Activated CD4-positive, alpha-beta T cell treated with anti-CD3 and anti-CD28 coated beads, Interleukin-2, amount 50 U/mL, for 48 hours (primary cell): ENCODE data around the gene DEXI.

Experiments
- DNase-seq, 2 experiments: peaks; one replicate each; pipeline ENCODE4 v3.0.0-alpha.2; 2020

DEXI gene

DNA sequence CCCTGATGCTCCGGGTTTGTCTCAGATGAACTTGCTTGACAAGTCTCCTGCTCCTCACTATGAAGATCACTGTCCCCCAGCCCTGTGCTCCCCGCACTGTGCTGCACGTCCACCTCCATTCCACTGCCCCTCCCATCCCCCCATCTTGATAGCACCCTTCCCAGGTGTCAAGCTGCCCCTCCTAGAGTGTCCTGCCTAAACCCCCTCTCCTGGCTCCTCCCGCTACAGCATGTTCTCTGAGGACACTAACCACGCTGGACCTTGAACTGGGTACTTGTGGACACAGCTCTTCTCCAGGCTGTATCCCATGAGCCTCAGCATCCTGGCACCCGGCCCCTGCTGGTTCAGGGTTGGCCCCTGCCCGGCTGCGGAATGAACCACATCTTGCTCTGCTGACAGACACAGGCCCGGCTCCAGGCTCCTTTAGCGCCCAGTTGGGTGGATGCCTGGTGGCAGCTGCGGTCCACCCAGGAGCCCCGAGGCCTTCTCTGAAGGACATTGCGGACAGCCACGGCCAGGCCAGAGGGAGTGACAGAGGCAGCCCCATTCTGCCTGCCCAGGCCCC lies 18.5 kb downstream of the DEXI start:
- no peak for DNase-seq

DNA sequence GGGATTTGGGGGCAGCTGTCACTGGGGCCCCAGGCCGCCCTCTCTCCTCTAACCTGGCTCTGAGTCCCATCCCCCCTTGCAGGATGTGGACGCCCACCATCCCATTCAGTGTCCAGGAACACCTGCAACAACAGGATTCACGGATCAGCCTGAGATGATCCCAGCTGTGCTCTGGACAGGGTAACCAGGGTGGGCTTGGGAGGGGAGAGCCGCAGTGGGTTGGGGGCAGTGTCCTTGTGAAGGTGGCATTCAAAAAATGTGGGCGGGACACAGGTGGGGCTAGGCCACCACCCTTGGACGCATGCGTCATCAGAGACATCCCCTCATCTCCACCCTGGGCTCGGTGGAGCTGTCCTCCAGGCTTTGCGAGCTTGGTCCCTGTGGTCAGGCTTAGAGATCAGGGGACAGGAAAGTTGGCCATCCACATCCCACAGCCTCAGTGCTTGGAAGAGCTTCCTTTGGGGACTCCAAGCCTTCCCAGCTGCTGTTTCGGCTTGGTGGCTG lies 19.1 kb downstream of the DEXI start:
- DNase-seq = no peak

DNA sequence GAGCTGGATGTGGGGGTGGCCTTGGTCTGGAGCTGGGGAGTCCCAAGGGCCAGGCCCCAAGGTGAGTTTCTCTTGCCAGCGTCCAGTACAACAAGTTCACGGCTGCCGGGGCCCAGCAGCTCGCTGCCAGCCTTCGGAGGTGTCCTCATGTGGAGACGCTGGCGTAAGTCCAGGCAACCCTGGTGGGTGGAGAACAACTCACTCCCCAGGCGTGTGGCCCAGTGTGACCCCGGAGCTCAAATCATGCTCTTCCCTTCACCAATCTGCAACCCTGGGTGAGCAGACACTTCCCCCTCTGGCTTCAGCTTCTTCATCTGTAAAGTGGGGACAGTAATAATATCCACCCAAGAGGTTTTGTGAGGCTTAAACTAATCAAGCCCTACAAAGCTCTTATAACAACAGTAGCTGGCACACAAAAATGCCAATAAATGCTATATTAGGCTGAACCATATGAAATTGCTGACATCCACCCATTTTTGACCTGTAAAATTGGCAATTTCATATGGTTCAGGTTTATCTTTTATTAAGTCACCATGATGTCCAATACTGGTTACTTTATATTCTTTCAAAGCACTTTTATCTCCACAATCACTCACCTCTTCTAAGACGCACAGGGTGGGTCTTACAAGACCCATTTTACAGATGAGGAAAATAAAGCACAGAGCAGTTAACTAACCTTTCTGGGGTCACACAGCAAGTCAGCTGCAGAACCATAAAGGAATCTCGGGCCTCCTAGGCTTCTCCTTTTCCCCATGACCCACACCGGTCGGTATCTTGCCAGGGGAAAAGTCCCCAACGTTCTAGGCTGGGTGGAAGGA lies 19.7 kb downstream of the DEXI start:
- DNase-seq = no peak

DNA sequence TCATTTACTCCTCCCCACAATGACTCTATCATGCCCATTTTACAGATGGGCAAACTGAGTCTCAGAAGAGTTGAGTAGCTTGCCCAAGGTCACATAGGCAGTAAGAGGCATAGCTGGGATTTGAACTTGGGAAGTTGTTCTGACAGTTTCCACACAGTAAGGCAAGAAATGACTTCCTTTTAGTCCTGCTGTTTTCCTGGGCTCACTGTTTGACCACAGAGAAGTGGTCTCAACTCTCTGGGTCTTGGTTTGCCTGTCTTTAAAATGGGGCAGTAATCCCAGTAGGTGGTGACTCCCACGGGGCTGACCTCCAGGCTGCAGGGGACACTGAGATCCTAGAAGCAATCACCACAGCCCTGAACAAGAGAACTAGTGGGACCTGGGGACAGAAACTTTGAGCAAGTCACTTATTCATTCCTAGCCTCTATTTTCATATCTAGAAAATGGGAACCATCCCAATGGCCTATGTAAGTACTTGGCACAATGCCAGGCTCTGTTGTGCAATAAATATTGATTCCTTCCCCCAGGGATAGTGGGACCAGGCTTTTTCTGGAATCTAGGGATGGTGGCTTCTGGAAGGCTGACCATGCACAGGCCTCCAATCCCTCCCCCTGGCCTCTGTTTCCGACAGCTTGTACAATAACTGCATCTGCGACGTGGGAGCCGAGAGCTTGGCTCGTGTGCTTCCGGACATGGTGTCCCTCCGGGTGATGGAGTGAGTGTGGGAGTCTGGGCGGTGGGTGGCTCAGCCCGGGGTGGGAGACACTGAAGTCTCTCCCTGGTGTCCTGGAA lies 20.5 kb downstream of the DEXI start:
- DNase-seq = no peak

DNA sequence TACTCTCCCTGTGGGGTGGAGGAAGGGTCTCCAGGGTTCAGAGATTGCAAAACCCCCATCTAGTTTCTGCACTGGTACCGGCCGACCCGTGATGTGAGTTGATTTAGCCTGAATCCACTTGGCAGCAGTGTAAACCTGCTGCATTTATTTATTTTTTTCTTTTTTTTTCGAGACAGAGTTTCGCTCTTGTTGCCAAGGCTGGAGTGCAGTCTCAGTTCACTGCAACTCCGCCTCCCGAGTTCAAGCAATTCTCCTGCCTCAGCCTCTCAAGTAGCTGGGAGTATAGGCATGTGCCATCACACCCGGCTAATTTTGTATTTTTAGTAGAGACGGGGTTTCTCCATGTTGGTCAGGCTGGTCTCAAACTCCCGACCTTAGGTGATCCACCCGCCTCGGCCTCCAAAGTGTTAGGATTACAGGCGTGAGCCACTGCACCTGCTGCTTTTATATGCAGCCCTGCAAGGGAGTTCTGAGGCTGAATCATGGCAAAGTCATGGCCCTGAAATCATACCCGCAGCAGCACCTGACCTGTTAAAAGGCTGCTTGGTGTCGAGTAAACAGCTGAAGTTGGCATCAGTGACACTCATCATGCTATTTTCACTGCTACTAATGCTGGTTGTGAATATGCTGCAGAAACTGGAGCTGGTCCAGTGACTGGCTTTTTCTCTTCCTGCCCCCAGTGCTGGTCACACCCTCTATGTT lies 21.4 kb downstream of the DEXI start:
- no peak for DNase-seq

DNA sequence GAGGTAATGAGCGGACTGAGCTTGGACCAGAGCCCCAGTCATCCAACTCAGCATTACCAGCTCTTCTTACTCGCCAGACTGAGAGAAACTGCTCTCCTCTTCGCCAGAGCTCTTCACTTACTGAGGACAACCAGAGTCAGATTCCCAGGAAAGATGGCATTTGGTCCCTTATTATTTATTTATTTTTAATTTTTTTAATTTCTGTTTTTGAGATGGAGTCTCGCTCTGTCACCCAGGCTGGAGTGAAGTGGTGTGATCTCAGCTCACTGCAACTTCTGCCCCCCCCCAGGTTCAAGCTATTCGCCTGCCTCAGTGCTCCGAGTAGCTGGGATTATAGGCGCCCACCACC lies 23.3 kb downstream of the DEXI start:
- no peak for DNase-seq

DNA sequence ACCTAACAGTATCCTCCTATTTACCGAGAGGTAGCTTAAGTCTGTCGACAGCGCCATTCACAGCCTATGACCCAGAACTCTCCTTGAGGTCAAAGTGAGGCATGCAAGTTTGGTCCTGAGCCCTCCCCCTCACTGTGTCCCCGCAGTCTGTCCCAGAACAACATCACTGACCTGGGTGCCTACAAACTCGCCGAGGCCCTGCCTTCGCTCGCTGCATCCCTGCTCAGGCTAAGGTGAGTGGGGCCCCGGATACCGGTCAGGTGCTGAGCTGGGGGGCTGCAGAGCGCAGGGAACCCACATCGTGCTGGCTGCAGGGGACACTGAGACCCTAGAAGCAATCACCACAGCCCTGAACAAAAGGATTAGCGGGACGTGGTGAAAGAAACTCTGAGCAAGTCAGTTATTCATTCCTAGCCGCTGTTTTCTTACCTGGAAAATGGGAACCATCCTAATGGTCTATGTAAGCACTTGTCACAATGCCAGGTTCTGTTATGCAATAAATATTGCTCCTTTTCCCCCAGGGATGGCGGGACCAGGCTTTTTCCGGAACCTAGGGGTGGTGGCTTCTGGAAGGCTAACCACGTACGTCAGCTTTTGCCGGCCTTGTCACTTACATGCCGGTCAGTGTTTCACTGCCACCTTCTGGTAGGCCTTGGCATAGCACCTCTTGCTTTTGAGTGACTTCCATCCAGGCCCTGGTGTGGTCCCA lies 23.8 kb downstream of the DEXI start:
- DNase-seq = peak; percentile 94 to 96

DNA sequence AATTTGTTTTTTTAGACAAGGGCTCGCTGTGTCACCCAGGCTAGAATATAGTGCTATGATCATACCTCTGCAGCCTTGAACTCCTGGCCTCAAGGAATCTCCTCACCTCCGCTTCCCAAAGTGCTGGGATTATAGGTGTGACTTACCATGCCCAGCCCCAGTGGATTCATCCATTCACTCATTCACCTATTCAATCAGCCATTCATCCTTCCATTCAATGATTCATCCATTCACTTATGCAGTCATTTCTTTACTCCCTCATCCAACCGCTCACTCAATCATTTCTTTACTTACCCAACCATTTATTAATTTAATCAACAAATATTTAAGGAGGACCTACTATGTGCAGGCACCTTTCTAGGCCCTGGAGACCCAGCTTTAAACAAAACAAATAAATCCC lies 25.7 kb downstream of the DEXI start:
- no peak for DNase-seq

DNA sequence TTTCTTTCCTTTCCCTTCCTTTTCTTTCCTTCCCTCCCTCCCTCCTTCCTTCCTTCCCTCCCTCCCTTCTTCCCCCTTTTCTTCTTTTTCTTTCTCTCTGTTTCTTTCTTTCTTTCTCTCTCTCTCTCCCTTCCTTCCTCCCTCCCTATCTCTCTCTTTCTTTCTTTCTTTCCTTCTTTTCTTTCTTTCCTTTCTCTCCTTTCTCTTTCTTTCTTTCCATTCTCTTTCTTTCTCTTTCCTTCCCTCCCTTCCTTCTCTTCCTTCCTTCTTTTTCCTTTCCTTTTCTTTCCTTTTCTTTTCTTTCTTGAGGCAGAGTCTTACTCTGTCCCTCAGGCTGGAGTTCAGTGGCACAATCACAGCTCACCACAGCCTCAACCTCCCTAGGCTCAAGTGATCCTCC lies 31.0 kb downstream of the DEXI start:
- no peak for DNase-seq

DNA sequence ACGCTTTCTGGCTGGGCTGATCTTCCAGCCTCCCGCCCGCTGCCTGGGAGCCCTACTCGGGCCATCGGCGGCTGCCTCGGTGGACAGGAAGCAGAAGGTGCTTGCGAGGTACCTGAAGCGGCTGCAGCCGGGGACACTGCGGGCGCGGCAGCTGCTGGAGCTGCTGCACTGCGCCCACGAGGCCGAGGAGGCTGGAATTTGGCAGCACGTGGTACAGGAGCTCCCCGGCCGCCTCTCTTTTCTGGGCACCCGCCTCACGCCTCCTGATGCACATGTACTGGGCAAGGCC lies 34.6 kb downstream of the DEXI start:
- DNase-seq = no peak

DNA sequence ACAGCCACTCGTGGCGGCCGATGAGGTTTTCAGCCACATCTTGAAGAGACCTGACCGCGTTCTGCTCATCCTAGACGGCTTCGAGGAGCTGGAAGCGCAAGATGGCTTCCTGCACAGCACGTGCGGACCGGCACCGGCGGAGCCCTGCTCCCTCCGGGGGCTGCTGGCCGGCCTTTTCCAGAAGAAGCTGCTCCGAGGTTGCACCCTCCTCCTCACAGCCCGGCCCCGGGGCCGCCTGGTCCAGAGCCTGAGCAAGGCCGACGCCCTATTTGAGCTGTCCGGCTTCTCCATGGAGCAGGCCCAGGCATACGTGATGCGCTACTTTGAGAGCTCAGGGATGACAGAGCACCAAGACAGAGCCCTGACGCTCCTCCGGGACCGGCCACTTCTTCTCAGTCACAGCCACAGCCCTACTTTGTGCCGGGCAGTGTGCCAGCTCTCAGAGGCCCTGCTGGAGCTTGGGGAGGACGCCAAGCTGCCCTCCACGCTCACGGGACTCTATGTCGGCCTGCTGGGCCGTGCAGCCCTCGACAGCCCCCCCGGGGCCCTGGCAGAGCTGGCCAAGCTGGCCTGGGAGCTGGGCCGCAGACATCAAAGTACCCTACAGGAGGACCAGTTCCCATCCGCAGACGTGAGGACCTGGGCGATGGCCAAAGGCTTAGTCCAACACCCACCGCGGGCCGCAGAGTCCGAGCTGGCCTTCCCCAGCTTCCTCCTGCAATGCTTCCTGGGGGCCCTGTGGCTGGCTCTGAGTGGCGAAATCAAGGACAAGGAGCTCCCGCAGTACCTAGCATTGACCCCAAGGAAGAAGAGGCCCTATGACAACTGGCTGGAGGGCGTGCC lies 35.1 kb downstream of the DEXI start:
- no peak for DNase-seq

DNA sequence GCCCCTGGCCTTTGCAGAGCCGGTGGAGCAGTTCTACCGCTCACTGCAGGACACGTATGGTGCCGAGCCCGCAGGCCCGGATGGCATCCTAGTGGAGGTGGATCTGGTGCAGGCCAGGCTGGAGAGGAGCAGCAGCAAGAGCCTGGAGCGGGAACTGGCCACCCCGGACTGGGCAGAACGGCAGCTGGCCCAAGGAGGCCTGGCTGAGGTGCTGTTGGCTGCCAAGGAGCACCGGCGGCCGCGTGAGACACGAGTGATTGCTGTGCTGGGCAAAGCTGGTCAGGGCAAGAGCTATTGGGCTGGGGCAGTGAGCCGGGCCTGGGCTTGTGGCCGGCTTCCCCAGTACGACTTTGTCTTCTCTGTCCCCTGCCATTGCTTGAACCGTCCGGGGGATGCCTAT lies 35.8 kb downstream of the DEXI start:
- DNase-seq = no peak

DNA sequence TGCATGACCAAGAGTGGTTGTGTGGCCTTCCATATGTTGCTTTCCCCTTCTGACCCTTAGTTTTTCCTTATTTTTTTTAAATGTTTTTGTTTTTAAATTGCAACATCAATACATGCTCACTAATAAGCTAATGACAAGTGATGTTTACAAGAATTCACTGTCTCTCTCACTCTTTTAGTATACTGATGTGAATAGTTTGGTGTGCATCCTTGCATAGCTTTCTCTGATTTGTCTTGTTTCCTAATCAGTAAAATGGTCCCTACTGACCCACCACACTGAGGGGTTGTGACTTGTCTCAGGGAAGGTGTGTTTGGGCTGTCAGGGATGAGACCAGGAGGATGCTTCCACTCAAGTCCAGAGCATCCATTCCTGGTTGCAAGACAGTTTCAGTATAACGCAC lies 39.3 kb downstream of the DEXI start:
- DNase-seq = no peak

DNA sequence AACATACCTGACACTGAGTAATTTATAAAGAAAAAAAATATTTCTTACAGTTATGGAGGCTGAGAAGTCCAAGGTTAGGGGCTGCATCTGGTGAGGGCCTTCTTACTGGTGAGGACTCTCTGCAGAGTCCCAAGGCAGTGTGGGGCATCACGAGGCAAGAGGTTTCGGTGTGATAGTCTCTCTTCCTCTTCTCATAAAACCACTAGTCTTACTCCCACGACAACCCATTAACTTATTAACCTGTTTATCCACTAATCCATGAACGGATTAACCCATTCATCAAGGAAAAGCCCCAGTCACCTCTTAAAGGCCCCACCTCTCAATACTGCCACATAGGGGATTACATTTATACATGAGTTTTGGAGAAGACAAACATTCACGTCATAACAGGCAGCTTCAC lies 45.1 kb downstream of the DEXI start:
- DNase-seq = no peak

DNA sequence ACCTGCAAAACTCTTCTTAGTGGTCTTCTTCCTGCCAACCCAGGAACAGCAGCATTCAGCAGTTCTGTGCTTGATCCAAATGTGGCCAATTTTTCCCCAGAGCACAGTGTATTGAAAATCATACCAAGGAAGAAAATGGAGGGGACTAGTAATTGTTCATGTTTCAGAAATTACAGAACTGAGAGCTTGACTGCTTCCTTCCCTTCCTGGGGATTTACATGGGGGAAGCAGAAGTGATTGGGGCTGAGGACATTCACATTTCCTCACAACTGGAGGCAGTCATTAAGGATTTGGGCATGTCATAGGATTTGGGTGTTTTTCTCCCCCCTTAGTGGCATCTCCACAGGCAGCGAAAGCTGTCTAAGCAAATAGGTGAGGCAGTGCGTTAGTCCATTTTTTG lies 45.5 kb downstream of the DEXI start:
- no peak for DNase-seq

DNA sequence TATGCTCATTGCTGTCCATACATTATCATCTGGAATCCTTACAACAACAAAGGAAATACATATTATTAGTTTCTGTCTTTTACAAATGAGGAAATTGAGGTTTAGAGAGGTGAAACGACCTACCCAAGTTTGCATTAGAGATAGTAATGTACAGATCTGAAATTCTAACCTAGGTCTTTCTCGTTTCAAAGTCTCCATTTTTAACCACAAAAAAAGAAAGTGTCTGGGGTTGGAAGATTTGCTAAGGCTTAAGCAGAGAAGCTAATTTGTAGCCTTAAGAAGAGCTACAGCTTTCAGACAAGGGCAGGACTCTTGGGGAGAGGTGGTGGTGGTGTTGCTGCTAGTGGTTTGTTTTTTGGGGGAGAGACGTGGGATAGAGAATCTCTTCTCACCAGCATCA lies 46.1 kb downstream of the DEXI start:
- DNase-seq = no peak

DNA sequence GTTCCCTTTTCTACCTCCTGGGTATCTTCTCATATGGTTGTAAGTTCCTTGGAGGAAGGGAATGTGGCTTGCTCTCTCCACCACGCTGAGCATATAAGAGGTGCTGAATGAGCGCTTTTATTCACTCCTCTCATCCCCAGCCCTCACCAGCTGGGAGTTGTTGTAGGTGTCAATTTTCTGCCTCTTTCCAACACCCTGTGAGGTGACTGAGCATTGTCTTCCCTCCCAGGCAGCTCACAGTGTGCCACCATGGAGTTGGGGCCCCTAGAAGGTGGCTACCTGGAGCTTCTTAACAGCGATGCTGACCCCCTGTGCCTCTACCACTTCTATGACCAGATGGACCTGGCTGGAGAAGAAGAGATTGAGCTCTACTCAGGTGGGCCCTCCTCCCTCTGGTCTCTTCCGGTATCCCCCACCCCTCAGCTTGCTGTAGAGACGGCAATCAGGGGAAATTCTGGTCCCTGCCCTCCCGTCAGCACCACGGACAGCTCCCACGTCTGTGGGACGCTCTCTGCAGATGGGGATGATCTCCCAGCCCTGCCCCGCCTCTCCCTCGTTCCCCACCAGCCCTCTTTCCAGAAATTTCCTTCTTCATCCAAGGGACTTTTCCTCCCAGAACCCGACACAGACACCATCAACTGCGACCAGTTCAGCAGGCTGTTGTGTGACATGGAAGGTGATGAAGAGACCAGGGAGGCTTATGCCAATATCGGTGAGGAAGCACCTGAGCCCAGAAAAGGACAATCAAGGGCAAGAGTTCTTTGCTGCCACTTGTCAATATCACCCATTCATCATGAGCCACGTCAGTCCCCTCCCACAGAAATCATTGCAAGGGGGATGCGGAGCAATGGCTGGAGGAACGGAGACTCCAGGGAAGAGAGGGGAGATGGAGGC lies 47.0 kb downstream of the DEXI start:
- peak; percentile 40 to 48 for DNase-seq

DNA sequence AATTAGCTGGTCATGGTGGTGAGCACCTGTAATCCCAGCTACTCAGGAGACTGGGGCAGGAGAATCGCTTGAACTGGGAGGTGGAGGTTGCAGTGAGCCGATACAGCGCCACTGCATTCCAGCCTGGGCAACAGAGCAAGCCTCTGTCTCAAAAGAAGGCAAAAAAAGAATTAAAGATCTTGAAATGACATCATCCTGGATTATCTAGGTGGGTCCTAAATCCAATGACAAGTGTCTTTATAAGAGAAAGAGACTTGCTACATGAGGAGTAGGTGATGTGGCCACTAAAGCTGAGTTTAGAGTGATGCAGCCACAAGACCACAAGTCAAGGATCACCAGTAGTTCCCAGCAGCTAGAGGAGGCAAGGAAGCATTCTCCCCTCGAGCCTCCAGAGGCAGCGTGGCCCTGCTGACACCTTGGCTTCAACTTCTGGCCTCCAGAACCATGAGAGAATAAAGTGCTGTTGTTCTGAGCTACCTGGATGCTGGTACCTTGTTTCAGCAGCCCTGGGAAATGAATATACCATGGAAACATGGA lies 49.4 kb downstream of the DEXI start:
- no peak for DNase-seq

DNA sequence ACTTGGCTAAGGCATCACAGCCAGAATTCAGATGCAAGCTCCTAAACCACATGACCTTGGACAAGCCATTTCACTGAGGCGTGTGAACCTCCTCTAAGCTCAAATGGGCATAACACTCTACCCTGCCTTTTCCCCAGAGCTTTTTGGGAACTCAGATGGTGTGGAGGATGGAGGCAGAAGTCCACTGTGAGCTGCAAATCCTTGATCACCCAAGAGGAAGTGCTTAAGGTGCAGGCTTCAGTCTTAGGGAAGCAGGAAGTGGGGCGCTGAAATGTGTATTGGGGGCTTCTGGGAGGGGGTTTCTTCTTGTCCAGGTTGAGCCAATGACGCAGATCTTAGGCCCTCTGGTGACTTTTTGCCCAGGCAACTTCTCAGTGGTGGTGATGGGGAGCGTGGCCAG lies 52.4 kb downstream of the DEXI start:
- DNase-seq = no peak

DNA sequence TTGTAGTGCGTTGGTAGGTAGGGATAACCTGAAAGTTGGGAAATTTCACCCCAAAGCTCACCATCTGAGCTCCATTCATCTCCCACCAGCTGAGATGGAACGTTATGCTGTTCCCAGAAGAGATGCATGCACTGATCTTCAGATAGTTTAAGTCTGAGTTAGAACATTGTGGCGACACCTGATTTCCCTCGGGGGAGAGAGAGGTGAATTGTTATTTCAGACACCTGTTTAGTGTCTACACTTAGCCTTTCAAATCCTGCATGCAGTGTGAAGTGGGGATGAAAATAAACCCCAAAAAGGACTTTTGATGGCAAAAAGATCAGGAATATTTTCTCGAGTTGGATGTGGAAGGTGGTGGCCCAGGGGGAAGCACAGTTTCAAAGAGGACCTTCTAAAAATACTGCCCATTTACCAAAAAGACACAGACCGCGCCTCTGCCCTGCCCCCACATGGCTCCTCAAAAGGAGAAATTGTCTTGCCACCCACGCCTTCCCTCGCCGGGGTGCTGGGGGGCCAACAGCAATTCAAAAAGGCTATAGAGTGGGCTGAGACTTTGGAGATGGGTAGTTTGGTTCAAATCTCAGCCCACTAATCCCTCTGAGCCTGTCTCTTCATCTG lies 53.8 kb downstream of the DEXI start:
- DNase-seq = no peak
